K562 (cell line): ENCODE results near the gene TMC4. TPM values are rescaled to one million over a fixed set of nuclear protein-coding genes. Genes with fewer than 3 reads are reported as not detected.

Source experiments
- BRF2 ChIP-seq: IDR thresholded peaks from 3 replicates; pipeline ENCODE4 v1.6.1; 2011; ENCODE audit warnings: borderline replicate concordance, mild to moderate bottlenecking; ENCODE audit not compliant: insufficient read length, insufficient read depth
- DIDO1 ChIP-seq: fragments of 450-650 bp; IDR thresholded peaks from 2 replicates; pipeline ENCODE4 v1.6.1; 2016; ENCODE audit warnings: low read depth, missing biosample characterization, missing genetic modification characterization
- ELF2 ChIP-seq: fragments of 250-450 bp; sonication (Bioruptor Pico); IDR thresholded peaks from 2 replicates; pipeline ENCODE4 v1.5.0; 2021; ENCODE audit warnings: mild to moderate bottlenecking
- FIP1L1 ChIP-seq: fragments of 200-400 bp; formaldehyde crosslinking; IDR thresholded peaks from 2 replicates; pipeline ENCODE4 v1.6.1; 2018; ENCODE audit warnings: mild to moderate bottlenecking, low read depth, low read length; ENCODE audit not compliant: poor library complexity, severe bottlenecking
- FOSL1 ChIP-seq: fragments of 200-800 bp; sonication (Bioruptor generic); conservative IDR thresholded peaks from 2 replicates; pipeline ENCODE4 v1.6.1; 2016; ENCODE audit warnings: missing genetic modification characterization, missing compliant biosample characterization
- FOXK1 ChIP-seq: sonication (generic); formaldehyde crosslinking; IDR thresholded peaks from 2 replicates; pipeline ENCODE4 v1.8.0; 2022; ENCODE audit warnings: missing genetic modification reagents, mild to moderate bottlenecking, borderline replicate concordance
- GABPB1 ChIP-seq: sonication (generic); formaldehyde crosslinking; IDR thresholded peaks from 2 replicates; pipeline ENCODE4 v1.8.0; 2022; ENCODE audit warnings: mild to moderate bottlenecking, missing genetic modification reagents
- HDAC2 ChIP-seq: fragments of 450-650 bp; IDR thresholded peaks from 2 replicates; pipeline ENCODE4 v1.6.1; 2016; ENCODE audit warnings: mild to moderate bottlenecking
- MTA3 ChIP-seq: fragments of 450-650 bp; formaldehyde crosslinking; IDR thresholded peaks from 2 replicates; pipeline ENCODE4 v1.6.1; 2017; ENCODE audit warnings: mild to moderate bottlenecking, borderline replicate concordance
- NFIC ChIP-seq: fragments of 450-650 bp; IDR thresholded peaks from 2 replicates; pipeline ENCODE4 v1.6.1; 2017; ENCODE audit warnings: mild to moderate bottlenecking, inconsistent platforms
- RCOR1 ChIP-seq, 2 experiments: IDR thresholded peaks; 2 replicates each; pipeline ENCODE4 v1.6.1; 2012; ENCODE audit warnings: low read depth in 2 of 2, low read length in 2 of 2, borderline replicate concordance in 1 of 2, improper control_type of control experiment in 1 of 2
- ZBTB7A ChIP-seq: IDR thresholded peaks from 2 replicates; pipeline ENCODE4 v1.6.1; 2011; ENCODE audit warnings: low read depth, mild to moderate bottlenecking, low read length, moderate library complexity, borderline replicate concordance; ENCODE audit not compliant: control insufficient read depth
- ZNF133 ChIP-seq: fragments of 250-450 bp; sonication (Bioruptor Pico); IDR thresholded peaks from 2 replicates; pipeline ENCODE4 v1.4.0; 2020; ENCODE audit warnings: mild to moderate bottlenecking
- polyA plus RNA-seq, 8 experiments: library from polyadenylated mRNA; depleted of rRNA in 4 of 8; stranded (reverse) in 5 of 8; unstranded in 3 of 8; fragments of >200 nt; fragmentation: Nextera tagmentation in 2 of 8; fragmentation: Illumina TruSeq in 1 of 8; extraction: Ambion mirVana in 2 of 8; extraction: Trizol in 1 of 8; gene quantifications; 2 replicates each; pipeline versions ENCODE4 v1.2.1 to v1.2.3, GENCODE V29; 2011 to 2014; ENCODE audit warnings: inconsistent platforms in 1 of 8, missing spikeins in 1 of 8
- total RNA-seq, 7 experiments: library from RNA; depleted of rRNA in 6 of 7; stranded (reverse); fragments of >200 nt in 6 of 7; fragmentation: Illumina TruSeq in 2 of 7; extraction: Trizol in 2 of 7; gene quantifications; 2 replicates each; pipeline versions ENCODE4 v1.2.1 to v1.2.3, GENCODE V29; 2011 to 2021; ENCODE audit warnings: low replicate concordance in 1 of 7
- TF ChIP-seq, protein P1 (sequence below): fragments of 250-450 bp; sonication (Bioruptor Pico); IDR thresholded peaks from 2 replicates; pipeline ENCODE4 v1.9.0; 2021; ENCODE audit warnings: mild to moderate bottlenecking, inconsistent platforms
- TF ChIP-seq, protein P2 (sequence below), 2 experiments: fragments of 450-650 bp; IDR thresholded peaks; 2 replicates each; pipeline ENCODE4 v1.6.1; 2016; ENCODE audit warnings: mild to moderate bottlenecking in 2 of 2, borderline replicate concordance in 1 of 2, low read depth in 1 of 2, moderate library complexity in 1 of 2

The TMC4 gene
- total and polyA plus RNA-seq, 9 of the 15 experiments (the other 6 are each of a cell fraction or from before 2014, with no cell fraction given): 0.12 to 0.79 (median 0.36) TPM; not detected in 2

DNA sequence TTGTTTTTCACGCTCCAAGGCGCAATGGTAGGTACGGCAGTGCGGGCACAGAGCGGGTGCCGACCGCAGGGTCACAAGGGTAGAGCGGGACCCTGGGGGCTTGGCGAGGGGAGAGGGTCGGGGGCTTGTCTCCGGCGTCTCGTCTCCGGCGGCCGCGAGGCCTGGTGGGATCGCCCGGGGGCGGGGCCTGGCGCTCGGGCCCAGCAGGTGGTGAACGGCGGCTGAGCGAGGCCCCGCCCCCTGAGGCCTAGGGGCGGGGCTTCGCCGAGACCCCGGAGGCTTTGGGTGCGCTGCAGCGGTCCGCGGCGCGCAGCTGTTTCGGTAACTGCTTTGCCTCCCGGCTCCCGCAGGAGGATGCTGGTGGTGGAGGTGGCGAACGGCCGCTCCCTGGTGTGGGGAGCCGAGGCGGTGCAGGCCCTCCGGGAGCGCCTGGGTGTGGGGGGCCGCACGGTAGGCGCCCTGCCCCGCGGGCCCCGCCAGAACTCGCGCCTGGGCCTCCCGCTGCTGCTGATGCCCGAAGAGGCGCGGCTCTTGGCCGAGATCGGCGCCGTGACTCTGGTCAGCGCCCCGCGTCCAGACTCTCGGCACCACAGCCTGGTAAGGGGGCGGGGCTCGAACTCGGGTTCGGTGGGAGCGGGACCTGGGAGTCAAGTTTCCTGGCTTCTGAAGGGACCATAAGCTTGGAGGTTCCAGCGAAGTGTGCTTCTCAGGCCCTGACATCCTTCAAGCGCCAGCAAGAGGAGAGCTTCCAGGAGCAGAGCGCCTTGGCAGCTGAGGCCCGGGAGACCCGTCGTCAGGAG, 18.3 kb upstream of the TMC4 start, which contains the start of gene TSEN34 (continued):
- no peak for TF ChIP-seq NFIC
- no peak for TF ChIP-seq RCOR1 (IDR thresholded peaks at IDR 0.05; ENCODE audit: borderline replicate concordance in 1 of 2, low read depth in 2 of 2, low read length in 2 of 2)
- TF ChIP-seq FOXK1: no peak
- TF ChIP-seq, protein P1, sequence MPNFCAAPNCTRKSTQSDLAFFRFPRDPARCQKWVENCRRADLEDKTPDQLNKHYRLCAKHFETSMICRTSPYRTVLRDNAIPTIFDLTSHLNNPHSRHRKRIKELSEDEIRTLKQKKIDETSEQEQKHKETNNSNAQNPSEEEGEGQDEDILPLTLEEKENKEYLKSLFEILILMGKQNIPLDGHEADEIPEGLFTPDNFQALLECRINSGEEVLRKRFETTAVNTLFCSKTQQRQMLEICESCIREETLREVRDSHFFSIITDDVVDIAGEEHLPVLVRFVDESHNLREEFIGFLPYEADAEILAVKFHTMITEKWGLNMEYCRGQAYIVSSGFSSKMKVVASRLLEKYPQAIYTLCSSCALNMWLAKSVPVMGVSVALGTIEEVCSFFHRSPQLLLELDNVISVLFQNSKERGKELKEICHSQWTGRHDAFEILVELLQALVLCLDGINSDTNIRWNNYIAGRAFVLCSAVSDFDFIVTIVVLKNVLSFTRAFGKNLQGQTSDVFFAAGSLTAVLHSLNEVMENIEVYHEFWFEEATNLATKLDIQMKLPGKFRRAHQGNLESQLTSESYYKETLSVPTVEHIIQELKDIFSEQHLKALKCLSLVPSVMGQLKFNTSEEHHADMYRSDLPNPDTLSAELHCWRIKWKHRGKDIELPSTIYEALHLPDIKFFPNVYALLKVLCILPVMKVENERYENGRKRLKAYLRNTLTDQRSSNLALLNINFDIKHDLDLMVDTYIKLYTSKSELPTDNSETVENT (CRISPR knock-in tag): peak; percentile 41; the same call in 1 of the 2 replicates
- TF ChIP-seq ELF2 (CRISPR knock-in tag): no peak
- TF ChIP-seq, protein P2, sequence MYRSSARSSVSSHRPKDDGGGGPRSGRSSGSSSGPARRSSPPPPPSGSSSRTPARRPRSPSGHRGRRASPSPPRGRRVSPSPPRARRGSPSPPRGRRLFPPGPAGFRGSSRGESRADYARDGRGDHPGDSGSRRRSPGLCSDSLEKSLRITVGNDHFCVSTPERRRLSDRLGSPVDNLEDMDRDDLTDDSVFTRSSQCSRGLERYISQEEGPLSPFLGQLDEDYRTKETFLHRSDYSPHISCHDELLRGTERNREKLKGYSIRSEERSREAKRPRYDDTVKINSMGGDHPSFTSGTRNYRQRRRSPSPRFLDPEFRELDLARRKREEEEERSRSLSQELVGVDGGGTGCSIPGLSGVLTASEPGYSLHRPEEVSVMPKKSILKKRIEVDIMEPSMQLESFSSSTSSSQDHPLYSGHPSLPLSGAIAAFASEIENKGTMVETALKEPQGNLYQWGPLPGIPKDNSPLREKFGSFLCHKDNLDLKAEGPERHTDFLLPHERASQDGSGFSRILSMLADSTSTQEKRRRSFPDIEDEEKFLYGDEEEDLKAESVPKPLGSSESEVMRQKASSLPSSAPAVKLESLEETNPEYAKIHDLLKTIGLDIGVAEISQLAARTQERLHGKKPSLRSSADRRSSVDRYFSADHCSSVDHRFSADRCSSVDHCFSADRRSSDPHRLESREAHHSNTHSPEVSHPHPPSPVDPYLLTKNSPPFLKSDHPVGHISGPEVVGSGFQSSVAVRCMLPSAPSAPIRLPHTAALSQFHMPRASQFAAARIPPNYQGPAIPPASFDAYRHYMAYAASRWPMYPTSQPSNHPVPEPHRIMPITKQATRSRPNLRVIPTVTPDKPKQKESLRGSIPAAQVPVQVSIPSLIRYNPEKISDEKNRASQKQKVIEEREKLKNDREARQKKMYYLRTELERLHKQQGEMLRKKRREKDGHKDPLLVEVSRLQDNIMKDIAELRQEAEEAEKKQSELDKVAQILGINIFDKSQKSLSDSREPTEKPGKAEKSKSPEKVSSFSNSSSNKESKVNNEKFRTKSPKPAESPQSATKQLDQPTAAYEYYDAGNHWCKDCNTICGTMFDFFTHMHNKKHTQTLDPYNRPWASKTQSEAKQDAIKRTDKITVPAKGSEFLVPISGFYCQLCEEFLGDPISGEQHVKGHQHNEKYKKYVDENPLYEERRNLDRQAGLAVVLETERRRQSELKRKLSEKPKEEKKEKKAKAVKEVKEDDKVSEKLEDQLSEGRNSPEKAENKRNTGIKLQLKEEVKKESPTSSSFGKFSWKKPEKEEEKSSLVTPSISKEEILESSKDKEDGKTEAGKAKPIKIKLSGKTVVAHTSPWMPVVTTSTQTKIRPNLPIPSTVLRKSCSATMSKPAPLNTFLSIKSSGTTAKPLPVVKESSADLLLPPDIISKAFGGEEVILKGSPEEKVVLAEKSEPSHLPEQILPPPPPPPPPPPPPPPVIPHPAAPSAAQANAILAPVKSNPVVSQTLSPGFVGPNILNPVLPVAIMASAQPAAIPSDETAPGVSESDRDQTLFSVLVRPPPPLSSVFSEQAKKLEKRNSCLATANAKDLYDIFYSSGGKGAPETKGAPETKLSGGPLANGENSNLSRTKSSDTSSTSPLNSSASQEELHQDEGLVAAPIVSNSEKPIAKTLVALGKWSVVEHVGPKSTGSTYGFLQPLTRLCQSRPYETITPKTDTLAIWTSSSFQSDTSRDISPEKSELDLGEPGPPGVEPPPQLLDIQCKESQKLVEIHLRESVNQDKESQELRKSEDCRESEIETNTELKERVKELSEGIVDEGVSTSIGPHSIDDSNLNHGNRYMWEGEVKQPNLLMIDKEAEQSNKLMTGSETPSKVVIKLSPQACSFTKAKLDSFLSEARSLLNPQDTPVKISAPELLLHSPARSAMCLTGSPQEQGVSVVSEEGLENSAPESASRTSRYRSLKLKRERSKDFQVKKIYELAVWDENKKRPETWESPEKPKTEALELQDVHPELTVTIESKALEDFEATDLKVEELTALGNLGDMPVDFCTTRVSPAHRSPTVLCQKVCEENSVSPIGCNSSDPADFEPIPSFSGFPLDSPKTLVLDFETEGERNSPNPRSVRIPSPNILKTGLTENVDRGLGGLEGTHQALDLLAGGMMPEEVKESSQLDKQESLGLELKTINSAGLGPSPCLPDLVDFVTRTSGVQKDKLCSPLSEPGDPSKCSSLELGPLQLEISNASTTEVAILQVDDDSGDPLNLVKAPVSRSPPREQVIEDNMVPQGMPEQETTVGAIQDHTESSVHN (IDR thresholded peaks at IDR 0.05; ENCODE audit: borderline replicate concordance in 1 of 2, low read depth in 1 of 2): no peak
- TF ChIP-seq ZBTB7A: peak; percentile 92
- no peak for TF ChIP-seq BRF2
- TF ChIP-seq DIDO1: no peak
- no peak for TF ChIP-seq FOSL1 (tag)
- 0 out of 2 replicates have a peak, but pooled peaks have one; percentile 18 for TF ChIP-seq HDAC2
- no peak for TF ChIP-seq ZNF133
- peak; percentile 74 for TF ChIP-seq MTA3
- no peak for TF ChIP-seq GABPB1
- peak; percentile 12 for TF ChIP-seq FIP1L1
